GM18505 (cell line): ENCODE measurements around the gene CLEC4M.

Experiments used
- ATAC-seq: cut with Tn5 transposase; IDR thresholded peaks from one replicate; pipeline ENCODE4 v1.9.1; 2021; ENCODE audit not compliant: unreplicated experiment
- POLR2A ChIP-seq: IDR thresholded peaks from 4 replicates; pipeline ENCODE4 v1.6.1; 2011; ENCODE audit warnings: borderline replicate concordance; ENCODE audit not compliant: insufficient read depth, insufficient read length; ENCODE audit errors: extremely low read depth

CLEC4M gene

GRCh38 chr19:7772752-7773291 is 9.8 kb downstream of the CLEC4M start:
- no peak for TF ChIP-seq POLR2A
- ATAC-seq, result no peak

GRCh38 chr19:7773841-7774240 is 10.8 kb downstream of the CLEC4M start:
- no peak for ATAC-seq
- no peak for TF ChIP-seq POLR2A

DNA sequence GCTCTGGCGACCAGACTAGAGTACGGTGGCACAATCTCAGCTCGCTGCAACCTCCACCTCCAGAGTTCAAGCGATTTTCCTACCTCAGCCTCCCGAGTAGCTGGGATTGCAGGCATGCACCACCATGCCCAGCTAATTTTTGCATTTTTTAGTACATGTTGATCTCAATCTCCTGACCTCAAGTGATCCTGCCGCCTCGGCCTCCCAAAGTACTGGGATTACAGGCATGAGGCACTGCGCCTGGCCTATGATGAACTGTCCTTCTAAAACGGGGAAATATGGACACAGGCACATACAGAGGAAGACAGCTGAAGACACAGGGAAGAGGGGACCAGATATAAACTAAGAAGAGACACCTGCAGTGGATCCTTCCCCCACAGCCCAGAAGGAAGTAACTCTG is 12.7 kb downstream of the CLEC4M start:
- no peak for TF ChIP-seq POLR2A
- ATAC-seq, result no peak

DNA sequence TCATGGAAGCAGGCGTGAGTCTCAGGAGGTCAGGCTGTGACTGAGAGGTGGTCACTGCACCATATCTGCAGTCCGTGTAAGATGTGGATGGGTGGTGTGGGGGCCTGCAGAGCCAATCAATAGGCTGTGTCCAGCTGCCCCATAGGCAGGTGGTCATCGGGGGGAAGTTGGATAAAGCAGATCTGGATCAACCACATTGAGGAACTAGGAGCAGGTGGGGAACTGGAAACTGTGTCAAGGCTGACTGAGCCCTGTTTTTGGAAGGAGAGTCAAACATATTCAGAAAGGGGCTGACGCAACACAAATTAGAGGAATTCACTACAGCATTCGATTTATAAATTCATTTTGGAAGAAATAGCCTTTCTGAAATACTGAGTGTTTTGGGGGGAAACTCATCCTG is 15.0 kb downstream of the CLEC4M start:
- TF ChIP-seq POLR2A, result no peak
- no peak for ATAC-seq

DNA sequence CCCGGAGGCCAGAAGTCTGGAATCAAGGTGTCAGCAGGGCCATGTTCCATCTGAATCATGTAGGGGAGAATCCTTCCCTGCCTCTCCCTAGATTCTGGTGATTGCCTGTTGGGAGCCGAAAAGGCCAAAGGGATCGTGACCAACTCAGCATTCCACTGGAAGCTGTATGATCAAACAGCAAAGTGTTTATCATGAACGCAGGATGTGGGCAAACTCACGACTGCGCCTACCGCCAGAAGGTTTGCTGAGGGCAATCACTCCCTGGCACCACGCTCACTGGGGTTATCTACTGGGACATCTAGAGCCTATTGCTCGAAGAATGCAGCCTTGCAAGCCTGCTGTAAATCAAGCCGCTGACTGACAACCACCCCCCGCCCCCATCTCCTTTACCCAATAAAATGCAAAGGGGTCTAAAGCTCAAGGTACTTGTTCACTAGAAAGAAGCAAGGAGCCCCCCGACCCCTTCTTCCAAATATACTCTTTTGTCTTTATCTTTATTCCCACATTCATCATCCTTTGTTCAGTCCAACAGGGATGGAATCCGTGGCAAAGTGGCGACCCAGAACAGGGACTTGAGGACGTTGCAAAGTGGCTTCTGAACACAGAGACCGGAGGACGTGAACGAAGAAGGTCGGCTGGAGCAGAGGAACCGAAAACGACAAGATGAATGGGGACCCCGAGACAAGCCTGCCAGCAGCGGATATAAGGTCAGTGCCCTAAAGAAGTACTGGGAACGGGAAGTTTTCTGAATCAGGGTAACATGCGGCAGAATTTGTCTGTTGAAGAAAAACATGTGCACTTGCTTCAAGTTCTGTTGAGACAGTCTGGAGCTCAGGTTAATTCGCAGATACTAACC is 16.8 kb downstream of the CLEC4M start:
- no peak for ATAC-seq
- no peak for TF ChIP-seq POLR2A

DNA sequence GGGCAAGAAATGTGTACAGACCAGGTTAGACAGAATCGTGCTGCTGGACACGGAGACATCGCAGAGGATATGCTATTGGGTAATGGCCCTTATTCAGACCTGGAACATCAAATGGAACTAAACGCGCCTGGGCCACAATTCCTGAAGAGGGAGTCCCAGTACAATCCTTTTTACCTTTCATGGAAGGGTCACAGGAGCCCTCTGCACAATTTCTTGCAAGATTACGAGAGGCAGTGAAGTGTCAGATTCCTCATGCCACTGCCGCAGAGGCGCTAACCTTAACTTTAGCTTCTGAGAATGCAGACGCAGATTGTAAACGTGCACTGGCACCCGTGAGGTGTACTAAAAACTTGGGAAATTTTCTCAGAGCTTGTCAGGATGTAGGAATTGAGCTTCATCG is 18.1 kb downstream of the CLEC4M start:
- ATAC-seq, result no peak
- no peak for TF ChIP-seq POLR2A

- TF ChIP-seq POLR2A, result no peak
- no peak for ATAC-seq
Measured at GRCh38 chr19:7783991-7784423, 21.0 kb downstream of the CLEC4M start.

- ATAC-seq, result no peak
- no peak for TF ChIP-seq POLR2A
Measured at GRCh38 chr19:7784856-7785255, 21.8 kb downstream of the CLEC4M start.

DNA sequence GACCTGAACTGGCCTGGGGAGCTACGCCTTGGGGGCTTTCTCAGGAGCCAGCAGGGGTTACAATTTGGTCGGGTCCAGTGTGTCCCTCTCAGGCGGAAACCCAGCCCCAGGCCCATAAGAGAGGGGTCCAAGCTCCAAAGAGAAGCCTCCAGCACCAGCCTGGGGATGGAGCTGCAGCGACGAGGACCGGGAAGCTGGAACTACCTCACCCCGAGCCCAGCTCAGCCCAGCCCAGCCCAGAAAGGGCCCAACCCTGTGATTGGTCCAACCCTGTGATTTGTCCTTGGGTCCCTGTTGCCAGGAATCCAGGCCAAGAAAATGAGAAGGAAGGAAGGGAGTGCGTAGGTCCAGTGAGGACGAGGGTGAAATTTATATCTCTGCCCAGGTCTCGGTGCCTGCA is 24.1 kb downstream of the CLEC4M start:
- ATAC-seq, result no peak
- TF ChIP-seq POLR2A, result no peak

DNA sequence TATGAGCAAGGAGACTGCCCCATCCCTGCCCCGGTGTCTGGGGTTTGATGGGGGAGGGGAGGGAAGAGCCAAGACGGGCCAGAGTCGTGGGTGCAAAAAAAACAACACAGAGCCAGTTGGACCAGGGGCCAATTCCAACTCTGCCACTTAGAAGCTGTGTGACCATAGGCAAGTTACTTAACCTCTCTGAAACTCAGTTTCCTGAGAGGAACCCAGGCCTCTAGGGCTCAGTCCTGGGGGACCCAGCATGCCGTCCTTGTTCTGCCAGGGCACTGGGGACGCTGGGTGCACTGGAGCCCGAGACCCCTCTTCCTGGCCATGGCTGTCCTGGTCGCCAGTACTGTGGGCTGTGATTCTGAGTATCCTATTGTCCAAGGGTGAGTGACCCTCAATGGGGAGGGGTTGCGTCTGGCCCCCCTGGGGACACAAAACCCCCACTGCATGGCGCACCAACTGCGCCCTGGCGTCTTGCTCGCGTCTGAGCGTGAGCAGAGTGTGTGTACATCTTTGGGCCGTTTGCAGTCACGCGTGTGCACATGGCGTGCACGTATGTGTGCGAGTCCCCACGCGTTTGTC is 24.6 kb downstream of the CLEC4M start:
- TF ChIP-seq POLR2A, result no peak
- no peak for ATAC-seq

DNA sequence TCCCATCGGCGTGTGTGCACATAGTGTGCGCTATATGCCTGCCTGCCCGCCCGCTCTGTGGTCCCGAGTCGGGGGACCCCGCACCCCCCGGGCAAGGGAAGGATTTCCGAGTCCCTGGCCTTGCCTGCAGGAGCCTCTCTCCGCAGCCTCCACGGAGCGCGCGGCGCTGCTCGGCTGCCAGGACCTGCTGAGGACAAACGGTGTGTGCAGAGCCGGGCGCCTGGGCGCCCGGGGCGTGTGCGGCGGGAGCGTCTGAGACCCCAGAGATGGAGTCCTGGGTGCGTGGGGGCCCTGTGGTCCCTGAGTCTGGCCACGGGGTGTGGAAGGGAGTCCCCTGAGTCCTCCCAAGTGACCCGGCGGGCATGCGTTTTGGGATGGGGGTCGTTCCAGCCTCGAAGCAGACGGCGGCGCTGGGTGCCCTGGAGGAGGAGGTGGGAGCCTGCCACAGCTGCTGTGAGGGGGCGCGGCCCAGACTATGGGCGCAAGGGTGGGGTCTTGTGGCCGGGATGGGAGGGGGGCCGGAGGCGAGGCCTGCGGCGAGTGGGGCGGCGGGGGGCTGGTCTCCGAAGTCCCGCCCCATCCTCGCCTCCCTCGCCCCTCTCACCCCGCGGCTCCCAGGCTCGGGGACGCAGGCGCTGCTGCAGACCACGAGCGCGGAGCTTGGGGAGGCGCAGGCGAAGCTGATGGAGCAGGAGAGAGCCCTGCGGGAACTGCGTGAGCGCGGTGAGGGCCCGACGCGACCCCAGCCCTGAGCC is 25.3 kb downstream of the CLEC4M start:
- no peak for ATAC-seq
- no peak for TF ChIP-seq POLR2A

DNA sequence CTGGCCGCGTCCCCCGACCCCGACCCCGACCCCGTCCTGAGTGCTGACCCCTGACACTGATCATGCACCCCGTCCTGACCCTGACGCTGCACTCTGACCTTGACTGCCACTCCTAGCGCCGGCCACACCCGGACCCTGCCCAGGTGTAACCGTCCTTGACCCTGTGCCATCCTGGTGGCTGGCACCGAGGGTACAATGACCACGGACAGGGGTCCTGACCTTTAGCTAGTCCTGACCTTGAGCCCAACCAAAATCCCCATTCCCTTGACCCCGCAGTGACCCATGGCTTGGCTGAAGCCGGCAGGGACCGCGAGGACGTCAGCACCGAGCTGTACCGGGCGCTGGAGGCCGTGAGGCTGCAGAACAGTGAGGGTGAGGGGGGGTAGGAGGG is 25.9 kb downstream of the CLEC4M start:
- no peak for TF ChIP-seq POLR2A
- no peak for ATAC-seq

DNA sequence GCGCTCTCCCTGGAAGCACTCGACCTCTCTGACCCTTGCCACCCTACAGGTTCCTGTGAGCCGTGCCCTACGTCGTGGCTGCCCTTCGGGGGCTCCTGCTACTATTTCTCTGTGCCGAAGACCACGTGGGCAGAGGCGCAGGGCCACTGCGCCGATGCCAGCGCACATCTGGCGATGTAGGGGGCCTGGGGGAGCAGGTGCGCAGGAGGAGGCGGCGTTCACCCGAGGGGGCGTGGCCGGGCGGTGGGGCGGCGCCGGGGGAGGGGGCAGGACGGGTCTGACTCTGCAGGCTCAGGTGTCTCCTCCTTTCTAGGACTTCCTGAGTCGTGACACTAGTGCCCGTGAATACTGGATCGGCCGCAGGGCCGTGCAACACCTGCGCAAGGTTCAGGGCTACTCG is 26.4 kb downstream of the CLEC4M start:
- TF ChIP-seq POLR2A, result no peak
- ATAC-seq, result no peak
